ENCODE measurements around the gene HIBCH.
"Not testable (repeated sequence)": the region's sequence is repeated elsewhere in the genome, so short reads cannot be mapped to it uniquely, and the experiment has no call there.

The HIBCH gene

DNA sequence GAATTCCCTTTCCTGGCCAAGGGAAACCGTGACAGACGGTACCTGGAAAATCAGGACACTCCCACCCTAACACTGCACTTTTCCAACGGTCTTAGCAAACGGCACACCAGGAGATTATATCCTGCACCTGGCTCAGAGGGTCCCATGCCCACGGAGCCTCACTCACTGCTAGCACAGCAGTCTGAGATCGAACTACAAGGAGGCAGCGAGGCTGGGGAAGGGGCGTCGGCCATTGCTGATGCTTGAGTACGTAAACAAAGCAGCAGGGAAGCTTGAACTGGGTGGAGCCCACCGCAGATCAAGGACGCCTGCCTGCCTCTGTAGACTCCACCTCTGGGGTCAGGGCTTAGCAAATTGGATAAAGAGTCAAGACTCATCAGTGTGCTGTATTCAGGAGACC lies 95.6 kb downstream of the HIBCH start:
- H3K27me3 ChIP-seq (ENCODE audit: control insufficient read depth, insufficient read depth, low read length); H3K4me1 ChIP-seq (ENCODE audit: control insufficient read depth, insufficient read depth, low read length); H3K9ac ChIP-seq (ENCODE audit: low read depth, low read length); H3K4me3 ChIP-seq (ENCODE audit: low read depth, low read length); H3K27ac ChIP-seq (ENCODE audit: low read depth, low read length): not testable (repeated sequence)
- Histone ChIP-seq H3K9me3 (ENCODE audit: control insufficient read depth, insufficient read depth, low read length) (peaks cover 13% of the 10 kb centered on the region), H3K36me3 (ENCODE audit: control insufficient read depth, insufficient read depth, low read length) (peaks cover 14% of the 10 kb centered on the region)

GRCh38 chr2:190222745-190223144 lies 96.9 kb downstream of the HIBCH start:
- H3K27me3 ChIP-seq (ENCODE audit: control insufficient read depth, insufficient read depth, low read length); H3K27ac ChIP-seq (ENCODE audit: low read depth, low read length); H3K4me1 ChIP-seq (ENCODE audit: control insufficient read depth, insufficient read depth, low read length); H3K9ac ChIP-seq (ENCODE audit: low read depth, low read length); H3K4me3 ChIP-seq (ENCODE audit: low read depth, low read length): not testable (repeated sequence)
- peaks cover 13% of the 10 kb centered on the region for H3K9me3 ChIP-seq (ENCODE audit: control insufficient read depth, insufficient read depth, low read length)
- H3K36me3 ChIP-seq (ENCODE audit: control insufficient read depth, insufficient read depth, low read length) = peaks cover 11% of the 10 kb centered on the region; the same call in 1 of the 2 replicates

GRCh38 chr2:190221429-190221828 lies 98.2 kb downstream of the HIBCH start:
- Histone ChIP-seq H3K27me3 (ENCODE audit: control insufficient read depth, insufficient read depth, low read length) (no peaks in the 10 kb centered on the region), H3K4me1 (ENCODE audit: control insufficient read depth, insufficient read depth, low read length) (peaks cover 7% of the 10 kb centered on the region), H3K27ac (ENCODE audit: low read depth, low read length) (no peak overlapping the region), H3K9me3 (ENCODE audit: control insufficient read depth, insufficient read depth, low read length) (peaks cover 13% of the 10 kb centered on the region), H3K4me3 (ENCODE audit: low read depth, low read length) (no peak overlapping the region), H3K36me3 (ENCODE audit: control insufficient read depth, insufficient read depth, low read length) (peaks cover 11% of the 10 kb centered on the region; the same call in 1 of the 2 replicates), H3K9ac (ENCODE audit: low read depth, low read length) (no peak overlapping the region)

DNA sequence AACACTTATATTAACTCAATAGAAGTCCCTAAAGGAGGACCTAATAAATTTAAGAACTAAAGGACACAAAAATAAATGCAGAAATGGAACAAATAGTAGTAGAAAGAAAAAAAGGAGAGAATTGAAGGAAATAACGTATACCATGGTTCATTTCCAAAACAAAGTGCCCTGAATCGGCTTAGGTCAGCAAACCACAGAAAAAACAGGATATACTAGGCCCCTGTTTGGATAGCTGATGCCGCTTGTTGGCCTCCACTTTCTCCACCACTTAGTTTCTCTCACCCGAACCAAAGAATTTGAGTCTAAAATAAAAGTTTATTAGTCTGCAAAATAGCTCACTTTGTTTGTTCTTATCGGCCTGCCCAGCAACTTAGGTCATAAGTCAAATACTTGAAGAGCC lies 100.4 kb downstream of the HIBCH start:
- Histone ChIP-seq H3K9ac (ENCODE audit: low read depth, low read length) (no peak overlapping the region), H3K27me3 (ENCODE audit: control insufficient read depth, insufficient read depth, low read length) (no peaks in the 10 kb centered on the region), H3K36me3 (ENCODE audit: control insufficient read depth, insufficient read depth, low read length) (peaks cover 11% of the 10 kb centered on the region; the same call in 1 of the 2 replicates), H3K9me3 (ENCODE audit: control insufficient read depth, insufficient read depth, low read length) (peaks cover 13% of the 10 kb centered on the region), H3K4me3 (ENCODE audit: low read depth, low read length) (no peak overlapping the region), H3K4me1 (ENCODE audit: control insufficient read depth, insufficient read depth, low read length) (peaks cover 29% of the 10 kb centered on the region), H3K27ac (ENCODE audit: low read depth, low read length) (no peak overlapping the region)

DNA sequence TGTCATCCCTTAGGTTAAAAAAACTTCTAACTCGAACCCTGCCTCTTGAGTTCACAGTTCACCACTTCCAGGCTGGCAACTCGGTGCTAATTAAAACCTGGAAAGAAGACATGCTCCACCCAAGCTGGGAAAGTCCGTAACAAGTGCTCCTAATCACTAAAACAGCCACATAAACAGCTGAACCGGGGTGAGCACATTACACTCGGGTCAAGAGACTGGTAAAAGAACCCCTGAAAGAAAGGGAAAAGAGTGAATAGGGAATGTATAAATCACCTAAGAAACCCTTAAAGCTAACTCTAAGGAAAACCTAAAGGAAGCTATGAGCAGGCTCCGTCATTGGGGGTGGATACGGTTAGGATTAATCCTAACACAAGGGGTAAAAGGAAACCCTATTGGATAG lies 102.0 kb downstream of the HIBCH start:
- H3K27me3 ChIP-seq (ENCODE audit: control insufficient read depth, insufficient read depth, low read length) = no peaks in the 10 kb centered on the region
- H3K9me3 ChIP-seq (ENCODE audit: control insufficient read depth, insufficient read depth, low read length) = no peaks in the 10 kb centered on the region
- H3K4me3 ChIP-seq (ENCODE audit: low read depth, low read length) = no peak overlapping the region
- H3K9ac ChIP-seq (ENCODE audit: low read depth, low read length) = no peak overlapping the region
- peaks cover 8% of the 10 kb centered on the region; the same call in 1 of the 2 replicates for H3K36me3 ChIP-seq (ENCODE audit: control insufficient read depth, insufficient read depth, low read length)
- no peak overlapping the region for H3K27ac ChIP-seq (ENCODE audit: low read depth, low read length)
- peaks cover 32% of the 10 kb centered on the region for H3K4me1 ChIP-seq (ENCODE audit: control insufficient read depth, insufficient read depth, low read length)

- no peaks in the 10 kb centered on the region for H3K27me3 ChIP-seq (ENCODE audit: control insufficient read depth, insufficient read depth, low read length)
- no peaks in the 10 kb centered on the region for H3K9me3 ChIP-seq (ENCODE audit: control insufficient read depth, insufficient read depth, low read length)
- H3K4me3 ChIP-seq (ENCODE audit: low read depth, low read length) = no peak overlapping the region
- H3K9ac ChIP-seq (ENCODE audit: low read depth, low read length) = no peak overlapping the region
- H3K36me3 ChIP-seq (ENCODE audit: control insufficient read depth, insufficient read depth, low read length) = peaks cover 10% of the 10 kb centered on the region; the same call in 1 of the 2 replicates
- H3K4me1 ChIP-seq (ENCODE audit: control insufficient read depth, insufficient read depth, low read length) = peaks cover 32% of the 10 kb centered on the region
- H3K27ac ChIP-seq (ENCODE audit: low read depth, low read length) = no peak overlapping the region
Observed at GRCh38 chr2:190216829-190217228, 102.8 kb downstream of the HIBCH start.

DNA sequence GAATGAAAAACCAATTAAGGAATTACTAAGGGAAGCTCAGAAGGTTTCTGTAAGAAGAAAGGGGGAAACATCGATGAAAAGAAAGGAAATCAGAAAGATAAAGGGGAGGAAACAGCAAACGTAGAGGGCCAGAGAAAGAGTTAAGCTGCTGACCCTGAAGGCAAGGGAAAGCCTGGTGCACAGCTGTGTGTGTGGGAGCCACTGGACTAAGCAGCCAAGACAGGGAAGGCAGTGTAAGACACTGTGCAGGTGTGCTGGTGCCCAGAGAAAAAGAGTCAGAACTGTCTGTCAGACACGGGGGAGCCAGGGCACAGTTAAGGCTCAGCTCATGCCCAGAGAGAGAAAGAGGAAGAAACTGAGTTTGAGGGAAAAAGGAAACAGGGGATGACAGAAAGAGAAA lies 104.0 kb downstream of the HIBCH start:
- no peak overlapping the region for H3K9ac ChIP-seq (ENCODE audit: low read depth, low read length)

DNA sequence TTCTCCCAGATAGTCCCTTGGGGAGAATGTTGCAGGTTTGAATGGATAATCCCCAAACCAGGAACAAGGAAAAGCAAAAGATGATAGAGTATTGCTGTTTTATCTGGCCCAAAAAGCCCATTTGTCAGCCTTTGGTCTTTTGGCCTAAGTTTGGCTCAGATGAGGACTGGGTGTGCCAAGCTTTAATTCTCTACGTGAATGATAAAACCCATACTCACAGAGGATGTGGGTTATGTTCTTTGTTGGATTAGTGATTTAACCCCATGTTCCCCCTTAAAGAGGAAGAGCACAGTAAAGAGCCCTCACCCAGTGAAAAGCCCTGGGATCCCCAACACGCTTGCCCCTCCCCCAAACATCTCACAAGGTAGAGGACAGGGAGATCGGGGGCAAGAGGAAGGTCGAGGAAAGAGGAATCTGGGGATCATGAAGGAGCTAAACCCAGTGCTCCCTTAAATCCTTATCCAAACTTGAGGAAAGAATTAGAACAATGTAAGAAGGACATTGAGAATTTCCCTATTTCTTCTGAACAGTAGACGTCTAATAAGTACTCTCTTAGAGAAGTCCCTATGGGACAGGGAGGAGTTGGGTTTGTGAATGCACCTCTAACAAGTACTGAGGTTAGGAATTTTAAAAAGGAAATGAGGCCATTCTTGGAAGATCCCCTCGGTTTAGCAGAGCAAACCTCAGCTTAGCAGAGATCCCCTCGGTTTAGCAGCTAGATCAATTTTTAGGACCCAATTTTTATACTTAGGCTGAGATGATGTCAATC lies 105.0 kb downstream of the HIBCH start:
- Histone ChIP-seq H3K27me3 (ENCODE audit: control insufficient read depth, insufficient read depth, low read length) (no peaks in the 10 kb centered on the region), H3K27ac (ENCODE audit: low read depth, low read length) (no peak overlapping the region), H3K9me3 (ENCODE audit: control insufficient read depth, insufficient read depth, low read length) (no peaks in the 10 kb centered on the region), H3K4me1 (ENCODE audit: control insufficient read depth, insufficient read depth, low read length) (peaks cover 32% of the 10 kb centered on the region), H3K36me3 (ENCODE audit: control insufficient read depth, insufficient read depth, low read length) (peaks cover 3% of the 10 kb centered on the region; the same call in 1 of the 2 replicates), H3K4me3 (ENCODE audit: low read depth, low read length) (no peak overlapping the region), H3K9ac (ENCODE audit: low read depth, low read length) (no peak overlapping the region)

More for the DNA sequence above, 104.0 kb downstream of the HIBCH start:
- H3K4me3 ChIP-seq (ENCODE audit: low read depth, low read length) = no peak overlapping the region
- H3K36me3 ChIP-seq (ENCODE audit: control insufficient read depth, insufficient read depth, low read length) = peaks cover 10% of the 10 kb centered on the region; the same call in 1 of the 2 replicates
- H3K27ac ChIP-seq (ENCODE audit: low read depth, low read length) = peak overlapping the region; percentile 56
- H3K9me3 ChIP-seq (ENCODE audit: control insufficient read depth, insufficient read depth, low read length) = no peaks in the 10 kb centered on the region
- H3K27me3 ChIP-seq (ENCODE audit: control insufficient read depth, insufficient read depth, low read length) = no peaks in the 10 kb centered on the region
- peaks cover 32% of the 10 kb centered on the region for H3K4me1 ChIP-seq (ENCODE audit: control insufficient read depth, insufficient read depth, low read length)

DNA sequence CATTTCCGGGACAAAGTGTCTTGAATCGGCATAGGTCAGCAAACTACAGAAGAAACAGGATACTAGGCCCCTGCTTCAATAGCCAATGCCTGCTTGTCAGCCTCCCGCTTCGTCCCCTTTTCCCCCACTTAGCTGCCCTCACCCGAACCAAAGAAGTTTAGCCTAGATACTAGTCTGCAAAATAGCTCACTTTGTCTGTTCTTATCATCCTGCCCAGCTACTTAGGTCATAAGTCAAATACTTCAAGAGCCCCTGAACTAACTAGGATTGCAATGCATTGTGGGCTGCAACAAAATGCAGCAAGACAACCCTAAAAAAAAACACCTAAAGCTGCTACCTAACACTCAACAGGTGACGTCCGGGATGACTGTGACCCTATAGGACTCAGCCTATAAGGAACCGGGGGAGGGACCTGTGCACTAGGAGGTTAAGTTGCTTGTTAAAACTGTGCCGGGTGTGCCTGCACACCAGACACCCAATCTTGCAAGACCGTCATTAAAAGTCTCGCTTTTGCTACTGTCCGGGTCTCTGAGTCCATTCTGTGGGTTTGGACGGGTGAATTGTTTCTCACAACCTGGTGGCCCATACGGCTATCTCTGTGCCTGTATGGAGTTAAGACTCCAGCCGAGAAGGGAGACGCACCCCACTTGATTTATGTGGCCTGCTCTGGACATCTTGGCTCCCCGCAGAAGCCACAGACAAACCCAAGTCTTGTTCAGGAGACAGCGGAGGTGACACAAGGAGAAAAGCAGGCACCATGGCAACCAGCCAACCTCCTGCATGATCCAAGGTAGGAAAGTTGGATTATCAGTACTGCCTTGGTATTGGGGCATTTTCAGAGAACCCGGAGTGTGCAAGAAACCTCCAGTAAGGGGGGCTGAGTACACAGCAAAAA lies 105.9 kb downstream of the HIBCH start:
- no peak overlapping the region for H3K27ac ChIP-seq (ENCODE audit: low read depth, low read length)
- peaks cover 3% of the 10 kb centered on the region; the same call in 1 of the 2 replicates for H3K36me3 ChIP-seq (ENCODE audit: control insufficient read depth, insufficient read depth, low read length)
- H3K4me1 ChIP-seq (ENCODE audit: control insufficient read depth, insufficient read depth, low read length) = peaks cover 32% of the 10 kb centered on the region
- no peak overlapping the region for H3K4me3 ChIP-seq (ENCODE audit: low read depth, low read length)
- no peaks in the 10 kb centered on the region for H3K27me3 ChIP-seq (ENCODE audit: control insufficient read depth, insufficient read depth, low read length)
- no peak overlapping the region for H3K9ac ChIP-seq (ENCODE audit: low read depth, low read length)
- H3K9me3 ChIP-seq (ENCODE audit: control insufficient read depth, insufficient read depth, low read length) = no peaks in the 10 kb centered on the region

DNA sequence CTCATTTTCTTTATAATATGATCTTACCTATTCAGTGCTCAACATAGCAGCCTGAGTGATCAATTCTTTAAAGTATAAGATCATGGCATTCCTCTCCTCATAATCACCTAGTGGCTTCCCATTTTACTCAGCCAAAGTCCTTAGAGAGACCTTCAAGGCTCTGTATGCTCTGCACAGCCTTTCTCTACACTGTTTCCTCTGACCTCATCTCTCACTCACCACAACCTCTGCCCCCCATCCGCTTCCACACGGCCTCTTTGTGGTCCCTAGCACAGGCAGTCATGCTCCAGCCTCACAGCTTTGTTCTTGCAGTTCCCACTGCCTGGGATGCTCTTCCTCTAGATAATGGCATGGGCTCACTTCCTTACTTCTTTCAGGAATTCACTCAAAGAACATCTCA lies 109.2 kb downstream of the HIBCH start:
- Histone ChIP-seq H3K9ac (ENCODE audit: low read depth, low read length) (no peak overlapping the region), H3K27me3 (ENCODE audit: control insufficient read depth, insufficient read depth, low read length) (no peaks in the 10 kb centered on the region), H3K36me3 (ENCODE audit: control insufficient read depth, insufficient read depth, low read length) (peaks cover 3% of the 10 kb centered on the region; the same call in 1 of the 2 replicates), H3K4me1 (ENCODE audit: control insufficient read depth, insufficient read depth, low read length) (peaks cover 15% of the 10 kb centered on the region), H3K9me3 (ENCODE audit: control insufficient read depth, insufficient read depth, low read length) (no peaks in the 10 kb centered on the region), H3K27ac (ENCODE audit: low read depth, low read length) (no peak overlapping the region), H3K4me3 (ENCODE audit: low read depth, low read length) (no peak overlapping the region)

GRCh38 chr2:190209559-190209958 lies 110.1 kb downstream of the HIBCH start:
- Histone ChIP-seq H3K9ac (ENCODE audit: low read depth, low read length) (no peak overlapping the region), H3K4me1 (ENCODE audit: control insufficient read depth, insufficient read depth, low read length) (peaks cover 6% of the 10 kb centered on the region), H3K9me3 (ENCODE audit: control insufficient read depth, insufficient read depth, low read length) (no peaks in the 10 kb centered on the region), H3K27ac (ENCODE audit: low read depth, low read length) (no peak overlapping the region), H3K4me3 (ENCODE audit: low read depth, low read length) (no peak overlapping the region), H3K36me3 (ENCODE audit: control insufficient read depth, insufficient read depth, low read length) (peaks cover 3% of the 10 kb centered on the region; the same call in 1 of the 2 replicates), H3K27me3 (ENCODE audit: control insufficient read depth, insufficient read depth, low read length) (no peaks in the 10 kb centered on the region)

Data from HUES48 (cell line).